MV-4-11 (cell line): ENCODE data around the gene SERTAD4.
"Not testable (repeated sequence)": the region's sequence is repeated elsewhere in the genome, so short reads cannot be mapped to it uniquely, and the experiment has no call there.

ENCODE experiments used
- DNase-seq: peaks from one replicate; lab custom pipeline; 2025; lab: John Stamatoyannopoulos, UW

The SERTAD4 gene

GRCh38 chr1:210260096-210260495, 27.5 kb downstream of the SERTAD4 start:
- DNase-seq, result no peak

DNA sequence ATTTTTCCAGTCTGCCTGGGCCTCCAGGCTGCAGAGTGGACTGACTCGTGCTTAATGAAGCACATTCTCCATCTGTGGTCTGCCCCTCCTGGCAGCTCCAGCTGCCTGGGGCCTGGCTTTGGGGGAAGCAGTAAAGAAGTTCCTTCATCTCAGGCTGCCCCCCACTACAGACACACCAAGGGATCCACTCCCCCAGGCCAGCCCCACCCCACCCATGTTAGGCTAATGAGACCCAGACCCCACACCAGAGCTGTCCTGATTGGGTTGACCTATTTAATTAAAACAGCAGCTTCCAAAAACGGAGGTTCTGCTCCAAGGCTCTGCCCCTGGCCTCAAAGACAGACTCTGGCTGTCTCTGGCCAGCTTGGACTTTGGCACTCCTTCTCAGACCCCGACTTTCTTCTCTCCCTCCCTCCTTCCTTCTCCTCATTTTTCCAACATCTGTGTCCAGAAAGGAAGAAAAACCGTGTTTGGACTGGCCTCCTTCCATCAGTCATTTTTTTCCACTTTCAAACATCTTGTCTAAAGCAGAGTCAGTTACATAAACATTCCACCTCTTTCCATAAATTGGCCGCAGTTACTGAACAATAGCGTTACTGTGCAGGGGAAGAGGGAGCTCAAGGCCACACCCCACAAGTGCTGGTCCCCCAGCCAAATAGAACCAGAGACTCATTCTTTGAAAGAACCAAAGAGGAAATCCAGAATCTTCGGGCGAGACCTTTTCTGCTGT, 29.7 kb downstream of the SERTAD4 start:
- no peak for DNase-seq

DNA sequence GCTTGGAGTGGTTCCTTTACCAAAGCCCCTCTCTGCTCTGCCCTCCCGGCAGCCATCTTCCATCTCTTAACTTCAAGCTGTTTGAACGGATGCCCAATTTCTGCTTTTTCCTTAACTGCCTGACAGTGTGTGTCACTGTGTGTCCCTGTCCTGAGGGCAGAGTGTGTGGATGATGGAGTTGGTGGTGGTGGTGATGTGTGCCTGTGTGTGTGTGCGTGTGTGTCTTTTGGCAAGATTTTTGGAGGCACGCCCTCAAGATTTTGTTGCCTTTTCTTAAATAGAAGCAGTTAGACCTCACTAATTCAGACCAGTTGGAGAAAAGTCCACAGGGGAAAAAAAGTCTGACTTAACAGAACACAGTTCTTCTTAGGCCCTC, 30.3 kb downstream of the SERTAD4 start:
- DNase-seq, result no peak

GRCh38 chr1:210263963-210264362, 31.4 kb downstream of the SERTAD4 start:
- DNase-seq, result no peak

- DNase-seq, result no peak
Measured at GRCh38 chr1:210264496-210265380, 32.1 kb downstream of the SERTAD4 start.

DNA sequence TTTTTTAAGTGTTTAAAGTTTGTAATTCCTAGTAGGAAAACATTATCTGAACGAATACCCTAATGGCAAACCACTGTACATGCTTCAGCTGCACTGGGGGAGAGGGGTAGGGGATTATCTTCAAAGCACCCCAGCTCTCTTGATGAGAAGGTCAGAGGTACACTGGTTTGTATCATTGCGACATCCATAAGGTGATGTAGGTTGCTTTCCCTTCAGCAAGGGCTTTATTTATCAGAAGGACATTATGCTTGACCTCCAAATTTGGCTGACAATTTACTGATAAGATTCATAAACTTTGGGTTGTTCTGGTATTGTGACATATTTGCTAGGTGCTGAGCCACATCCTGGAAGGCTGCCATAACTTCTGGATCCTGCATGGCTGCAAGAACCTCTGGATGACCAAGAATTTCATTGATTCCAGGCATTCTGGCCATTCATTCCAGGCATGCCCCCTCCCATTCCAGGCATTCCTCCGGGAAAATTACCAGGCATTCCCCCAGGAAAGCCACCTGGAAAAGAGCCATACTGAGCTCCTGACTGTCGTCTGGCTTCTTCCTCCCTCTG, 32.9 kb downstream of the SERTAD4 start:
- DNase-seq, result not testable (repeated sequence)

GRCh38 chr1:210269981-210270380, 37.4 kb downstream of the SERTAD4 start:
- no peak for DNase-seq

- DNase-seq, result no peak
Measured at GRCh38 chr1:210272666-210273065, 40.1 kb downstream of the SERTAD4 start.

- no peak for DNase-seq
Measured at GRCh38 chr1:210280221-210280620, 47.6 kb downstream of the SERTAD4 start.

GRCh38 chr1:210288116-210288515, 55.5 kb downstream of the SERTAD4 start:
- DNase-seq, result no peak

- no peak for DNase-seq
Measured at GRCh38 chr1:210289248-210289647, 56.7 kb downstream of the SERTAD4 start.

GRCh38 chr1:210291081-210291764, 58.6 kb downstream of the SERTAD4 start:
- DNase-seq, result no peak

- no peak for DNase-seq
Measured at GRCh38 chr1:210291786-210292230, 59.2 kb downstream of the SERTAD4 start.

DNA sequence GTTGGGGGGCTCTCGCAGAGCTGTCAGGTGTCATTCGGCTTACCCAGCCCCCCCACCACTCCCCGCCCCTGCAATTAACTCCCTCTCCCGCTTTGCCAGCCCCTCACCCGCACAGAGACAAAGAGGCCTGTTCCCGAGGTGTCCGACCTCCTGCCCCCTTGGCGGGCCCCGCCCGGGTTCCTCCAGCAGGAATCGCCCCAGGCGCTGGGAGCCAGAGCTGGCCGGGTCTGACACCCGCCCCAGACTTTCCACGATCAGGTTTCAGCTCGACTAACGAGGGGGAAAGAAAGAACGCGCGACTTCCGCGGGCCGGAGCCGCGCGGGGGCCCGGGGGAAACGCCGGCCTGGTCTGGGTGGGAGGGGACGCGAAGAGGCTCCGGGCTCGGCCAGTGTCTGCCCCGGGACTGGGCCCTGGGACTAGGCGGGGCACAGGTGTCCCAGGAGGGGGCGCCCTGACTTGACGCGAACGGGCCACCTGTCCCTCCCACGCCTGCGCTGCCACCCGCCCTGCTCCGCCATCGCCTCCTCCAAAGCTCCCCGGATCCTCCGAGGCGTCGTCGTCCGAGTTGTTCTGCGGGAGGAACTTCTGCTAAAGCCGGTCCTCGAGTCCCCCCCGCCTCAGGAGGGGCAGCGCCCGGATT, 59.8 kb downstream of the SERTAD4 start:
- no peak for DNase-seq

DNA sequence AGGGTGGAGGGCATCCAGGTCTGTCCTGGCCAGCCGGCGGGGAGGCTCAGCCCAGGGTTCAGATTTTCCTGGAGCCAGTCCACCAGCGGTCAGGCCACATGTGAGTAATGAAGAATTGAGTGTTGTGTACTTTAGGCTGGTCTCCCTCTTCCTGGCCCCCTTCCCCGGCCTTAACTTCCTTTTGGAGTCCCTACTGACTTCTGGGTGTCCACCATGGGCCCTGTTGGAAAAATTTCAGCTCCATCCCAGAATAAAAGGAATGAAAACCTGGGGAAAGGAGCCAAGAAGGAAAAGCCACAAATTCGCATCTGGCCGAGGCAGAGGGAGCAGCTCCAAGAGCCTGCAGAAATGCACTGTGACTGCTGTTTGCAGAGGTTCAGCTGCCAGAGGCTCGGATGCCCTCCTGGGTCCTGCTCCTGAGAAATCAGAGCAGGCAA, 60.6 kb downstream of the SERTAD4 start:
- no peak for DNase-seq

DNA sequence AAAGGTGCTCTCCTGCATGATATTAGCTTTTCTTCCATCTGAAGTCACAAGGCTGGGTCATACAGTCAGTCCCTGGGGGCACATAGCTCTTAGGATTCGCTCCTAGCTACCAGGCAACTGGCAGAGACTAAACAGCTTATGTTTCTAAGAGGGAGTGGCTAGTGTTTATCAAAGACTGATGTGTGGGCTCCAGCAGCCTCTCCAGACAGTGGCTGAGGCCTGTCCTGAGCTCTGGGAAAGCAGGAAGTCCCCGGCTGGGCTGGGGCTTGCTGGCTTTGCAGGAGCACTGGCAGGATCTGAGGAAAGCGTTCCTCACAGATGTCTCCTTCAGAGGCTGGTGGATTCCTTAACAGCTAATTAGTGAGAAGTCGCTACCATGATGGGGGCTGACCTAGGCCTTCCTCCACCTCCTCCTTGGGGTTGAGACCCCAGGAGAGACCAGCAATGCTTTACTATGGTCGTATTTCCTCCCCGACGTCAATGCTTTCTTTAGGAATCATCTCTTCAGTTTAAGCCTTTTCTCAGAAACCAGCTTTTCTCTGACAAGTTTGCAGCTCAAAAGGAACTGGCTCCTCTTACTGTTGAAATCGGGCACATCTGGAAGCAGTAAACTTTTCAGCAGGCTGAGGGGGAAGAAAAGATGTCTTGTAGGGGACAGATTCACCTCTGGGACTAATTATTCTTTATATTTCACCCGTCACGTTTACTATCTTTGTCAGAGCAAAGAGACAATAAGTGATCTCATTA, 62.6 kb downstream of the SERTAD4 start:
- DNase-seq, result no peak
